MG63 (cell line): ENCODE results near the gene SOCS6. TPM values are rescaled to one million over a fixed set of nuclear protein-coding genes. Genes with fewer than 3 reads are reported as not detected.
"Not testable (repeated sequence)": the region's sequence is repeated elsewhere in the genome, so short reads cannot be mapped to it uniquely, and the experiment has no call there.

Source experiments
- DNase-seq: peaks from one replicate; pipeline ENCODE4 v3.0.0-alpha.2; 2020
- H3K27me3 ChIP-seq: fragments of 250-450 bp; sonication (Bioruptor Pico); 2 replicates; pipeline ENCODE4 v1.5.1; 2020; ENCODE audit warnings: mild to moderate bottlenecking, moderate library complexity
- H3K36me3 ChIP-seq: fragments of 250-450 bp; sonication (Bioruptor Pico); 2 replicates; pipeline ENCODE4 v1.5.1; 2020; ENCODE audit warnings: mild to moderate bottlenecking, moderate library complexity
- H3K4me3 ChIP-seq: fragments of 250-450 bp; sonication (Bioruptor Pico); 2 replicates; pipeline ENCODE4 v1.5.1; 2020; ENCODE audit warnings: mild to moderate bottlenecking, moderate library complexity
- H3K9me3 ChIP-seq: fragments of 250-450 bp; sonication (Bioruptor Pico); 2 replicates; pipeline ENCODE4 v1.5.1; 2020; ENCODE audit warnings: mild to moderate bottlenecking, moderate library complexity
- total RNA-seq: library from RNA; depleted of rRNA; stranded (reverse); fragments of >200 nt; shearing (Covaris generic); gene quantifications from 2 replicates; pipeline ENCODE4 v1.2.3, GENCODE V29; 2014; ENCODE audit warnings: low replicate concordance

The SOCS6 gene
- total RNA-seq, 1 experiment from 2014 or later, result 11.1 TPM

DNA sequence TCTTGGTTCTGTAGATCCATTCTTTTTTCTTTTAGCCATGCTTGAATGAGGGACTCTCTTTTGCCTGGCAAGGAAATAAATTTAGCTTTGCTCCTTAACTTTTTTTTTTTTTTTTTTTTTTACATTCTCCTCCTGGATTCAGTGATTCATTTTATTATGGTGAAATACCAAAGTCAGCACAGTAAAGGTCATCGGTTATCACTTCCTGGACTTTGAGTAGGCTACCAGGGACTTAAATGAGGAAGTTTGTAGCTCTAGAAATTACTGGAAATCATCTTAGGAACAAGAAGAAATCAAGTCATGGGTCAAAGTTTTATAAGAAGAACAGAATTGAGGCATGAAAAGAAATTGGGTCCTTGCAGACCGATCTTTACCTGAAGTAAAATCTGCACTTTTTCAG is 75.0 kb downstream of the SOCS6 start:
- Histone ChIP-seq H3K36me3 (no peaks in the 10 kb centered on the region), H3K4me3 (no peak overlapping the region), H3K9me3 (no peaks in the 10 kb centered on the region), H3K27me3 (no peaks in the 10 kb centered on the region)
- DNase-seq, result no peak

DNA sequence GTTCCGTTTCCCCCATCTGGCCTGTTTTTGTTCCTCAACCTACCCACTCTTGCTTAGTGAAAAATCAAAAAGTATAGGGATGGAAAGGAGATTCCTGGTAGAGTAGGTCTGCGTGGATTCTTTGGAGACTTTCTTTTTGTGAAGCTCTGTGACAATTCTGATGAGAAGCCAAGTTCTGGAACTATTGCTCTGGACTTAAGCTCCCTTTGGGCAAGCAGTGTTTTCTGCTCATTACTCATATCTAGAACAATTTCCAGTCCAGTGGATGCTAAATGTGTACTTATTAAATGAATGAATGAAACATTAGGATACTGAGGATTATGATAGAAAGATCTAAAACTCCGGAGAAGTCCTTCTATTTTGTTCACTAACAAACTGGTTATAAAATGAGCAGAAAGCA is 76.5 kb downstream of the SOCS6 start:
- H3K4me3 ChIP-seq, result no peak overlapping the region
- H3K36me3 ChIP-seq, result no peaks in the 10 kb centered on the region
- H3K9me3 ChIP-seq, result no peaks in the 10 kb centered on the region
- no peak for DNase-seq
- H3K27me3 ChIP-seq, result no peaks in the 10 kb centered on the region

- no peaks in the 10 kb centered on the region for H3K36me3 ChIP-seq
- H3K4me3 ChIP-seq, result no peak overlapping the region
- no peak for DNase-seq
- H3K9me3 ChIP-seq, result no peaks in the 10 kb centered on the region
- no peaks in the 10 kb centered on the region for H3K27me3 ChIP-seq
Observed at GRCh38 chr18:70366174-70366573, 77.3 kb downstream of the SOCS6 start.

DNA sequence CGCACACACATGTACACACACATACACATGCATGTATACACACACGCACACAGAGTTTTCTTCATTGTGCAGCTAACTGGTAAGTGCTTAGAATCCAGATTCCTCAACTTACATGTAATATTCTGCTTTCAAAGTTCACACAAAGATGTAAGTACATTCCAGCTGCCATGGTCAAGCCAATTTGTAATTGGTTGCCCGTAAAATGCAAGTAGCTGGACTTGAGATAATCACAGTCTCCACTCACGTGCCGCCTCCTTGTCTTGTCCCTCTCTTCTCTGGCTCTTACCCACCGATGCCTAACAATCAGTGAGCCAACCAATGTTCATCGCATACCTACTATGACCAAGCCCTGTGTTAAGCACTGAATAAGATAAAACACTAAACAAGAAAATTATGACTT is 77.8 kb downstream of the SOCS6 start:
- Histone ChIP-seq H3K27me3 (no peaks in the 10 kb centered on the region), H3K36me3 (no peaks in the 10 kb centered on the region), H3K9me3 (no peaks in the 10 kb centered on the region), H3K4me3 (no peak overlapping the region)
- no peak for DNase-seq

- H3K27me3 ChIP-seq, H3K4me3 ChIP-seq, H3K36me3 ChIP-seq, H3K9me3 ChIP-seq, DNase-seq: not testable (repeated sequence)
Observed at GRCh38 chr18:70367344-70367743, 78.5 kb downstream of the SOCS6 start.

- DNase-seq, result no peak
- H3K4me3 ChIP-seq, result no peak overlapping the region
- no peaks in the 10 kb centered on the region for H3K36me3 ChIP-seq
- H3K27me3 ChIP-seq, result no peaks in the 10 kb centered on the region
- no peaks in the 10 kb centered on the region for H3K9me3 ChIP-seq
Observed at GRCh38 chr18:70368903-70369302, 80.1 kb downstream of the SOCS6 start.

GRCh38 chr18:70370762-70371733 is 82.2 kb downstream of the SOCS6 start:
- Histone ChIP-seq H3K9me3 (no peaks in the 10 kb centered on the region), H3K27me3 (no peaks in the 10 kb centered on the region), H3K4me3 (no peak overlapping the region), H3K36me3 (no peaks in the 10 kb centered on the region)
- no peak for DNase-seq

DNA sequence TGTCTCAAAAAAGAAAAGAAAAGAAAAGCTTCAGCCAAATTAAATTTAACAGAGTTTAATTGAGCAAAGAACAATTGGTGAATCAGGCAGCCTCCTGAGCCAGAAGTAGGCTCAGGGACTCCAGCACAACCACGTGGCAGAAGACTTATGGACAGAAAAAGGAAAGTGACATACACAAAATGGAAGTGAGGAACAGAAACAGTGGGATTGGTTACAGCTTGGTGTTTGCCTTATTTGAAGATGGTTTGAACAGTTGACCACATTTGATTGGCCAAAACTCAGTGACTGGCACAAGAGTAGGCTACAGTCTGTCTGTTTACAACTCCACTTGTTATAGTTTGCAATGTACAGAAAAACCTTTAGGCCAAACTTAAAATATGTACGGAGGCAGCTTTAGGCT is 83.1 kb downstream of the SOCS6 start:
- no peaks in the 10 kb centered on the region for H3K36me3 ChIP-seq
- H3K4me3 ChIP-seq, result no peak overlapping the region
- no peaks in the 10 kb centered on the region for H3K9me3 ChIP-seq
- no peak for DNase-seq
- H3K27me3 ChIP-seq, result no peaks in the 10 kb centered on the region

DNA sequence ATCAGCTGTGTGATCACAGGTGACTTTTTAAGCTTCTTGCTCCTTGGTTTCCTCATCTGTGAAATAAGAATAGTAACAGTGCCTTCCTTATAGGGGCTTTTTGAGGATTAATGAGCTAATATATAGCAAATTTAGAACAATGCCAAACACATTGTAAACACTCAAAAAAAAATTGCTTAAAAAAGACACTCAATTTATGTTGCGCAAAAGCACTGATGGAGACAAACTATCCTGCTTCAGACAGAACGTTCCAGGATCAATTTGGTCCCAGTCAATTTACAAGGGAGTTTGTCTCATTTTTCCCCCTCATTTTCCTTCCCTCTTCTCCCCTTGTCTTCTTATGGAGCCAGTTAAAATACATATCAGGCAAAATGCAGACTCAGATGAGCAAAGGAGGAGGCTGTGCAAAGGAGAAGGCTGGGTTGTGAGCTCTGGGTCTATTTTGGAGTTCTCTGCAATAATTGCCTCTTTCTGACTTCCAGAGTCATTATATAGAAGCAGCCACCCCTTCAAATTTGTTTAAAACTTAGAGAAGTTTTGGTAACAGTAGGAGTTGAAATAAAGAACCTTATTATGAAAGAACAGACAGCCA is 83.7 kb downstream of the SOCS6 start:
- no peak for DNase-seq
- no peak overlapping the region for H3K4me3 ChIP-seq
- no peaks in the 10 kb centered on the region for H3K36me3 ChIP-seq
- no peaks in the 10 kb centered on the region for H3K9me3 ChIP-seq
- no peaks in the 10 kb centered on the region for H3K27me3 ChIP-seq

DNA sequence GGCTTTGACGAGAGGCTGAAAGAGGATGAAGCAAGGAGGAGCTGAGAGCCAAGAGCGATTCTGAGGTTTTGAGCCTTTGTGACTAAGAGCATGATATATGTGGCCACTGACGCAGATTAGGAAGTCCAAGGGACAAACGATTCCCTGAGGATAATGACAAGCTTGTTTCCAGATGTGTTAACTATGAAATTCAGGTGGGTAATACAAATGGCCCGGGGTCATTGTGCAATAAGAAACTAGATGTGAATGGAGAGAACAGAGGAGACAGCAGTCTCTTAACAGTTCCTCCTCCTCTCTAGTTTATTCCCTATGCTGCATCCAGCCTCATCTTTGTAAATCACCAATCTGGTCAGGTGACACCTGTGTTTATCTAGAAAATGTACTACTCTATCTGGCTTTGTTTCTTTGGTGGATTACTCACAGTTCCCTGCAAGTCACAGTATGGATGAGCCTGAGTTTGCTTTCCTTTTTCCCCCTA is 84.2 kb downstream of the SOCS6 start:
- no peak for DNase-seq
- H3K36me3 ChIP-seq, result no peaks in the 10 kb centered on the region
- H3K27me3 ChIP-seq, result no peaks in the 10 kb centered on the region
- H3K4me3 ChIP-seq, result no peak overlapping the region
- no peaks in the 10 kb centered on the region for H3K9me3 ChIP-seq

GRCh38 chr18:70374154-70374553 is 85.3 kb downstream of the SOCS6 start:
- Histone ChIP-seq H3K9me3 (no peaks in the 10 kb centered on the region), H3K36me3 (no peaks in the 10 kb centered on the region), H3K4me3 (no peak overlapping the region), H3K27me3 (no peaks in the 10 kb centered on the region)
- DNase-seq, result no peak

GRCh38 chr18:70376137-70376913 is 87.5 kb downstream of the SOCS6 start:
- Histone ChIP-seq H3K9me3 (no peaks in the 10 kb centered on the region), H3K27me3 (no peaks in the 10 kb centered on the region), H3K4me3 (no peak overlapping the region), H3K36me3 (no peaks in the 10 kb centered on the region)
- no peak for DNase-seq

GRCh38 chr18:70376914-70377258 is 88.0 kb downstream of the SOCS6 start:
- H3K9me3 ChIP-seq, result no peaks in the 10 kb centered on the region
- H3K4me3 ChIP-seq, result no peak overlapping the region
- no peak for DNase-seq
- H3K27me3 ChIP-seq, result no peaks in the 10 kb centered on the region
- no peaks in the 10 kb centered on the region for H3K36me3 ChIP-seq

DNA sequence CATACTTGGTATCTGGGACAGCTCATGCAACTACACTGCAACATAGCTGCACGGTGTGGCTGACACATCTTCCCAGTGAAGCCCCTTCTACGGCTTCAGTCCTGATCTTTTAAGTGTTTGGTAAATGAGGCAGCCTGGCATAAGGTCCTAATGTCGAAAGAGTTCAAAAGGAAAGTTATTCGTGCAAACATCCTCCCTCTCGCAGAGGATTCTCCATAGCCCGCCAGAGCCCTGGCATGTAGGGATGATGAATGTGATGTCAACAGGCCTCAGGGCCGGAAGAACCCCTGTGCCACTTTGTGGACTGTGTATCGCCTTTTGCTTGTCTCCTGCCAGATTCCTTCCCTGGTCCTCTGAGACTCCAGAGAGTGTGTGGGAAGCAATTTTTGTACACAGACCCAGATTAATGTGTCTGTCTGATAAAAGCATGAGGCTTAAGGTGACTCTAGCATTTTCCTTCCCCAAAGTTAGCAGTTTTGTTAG is 88.5 kb downstream of the SOCS6 start:
- no peak for DNase-seq
- Histone ChIP-seq H3K9me3 (no peaks in the 10 kb centered on the region), H3K4me3 (no peak overlapping the region), H3K36me3 (no peaks in the 10 kb centered on the region), H3K27me3 (no peaks in the 10 kb centered on the region)

GRCh38 chr18:70377857-70378701 is 89.2 kb downstream of the SOCS6 start:
- DNase-seq, result no peak
- Histone ChIP-seq H3K4me3 (no peak overlapping the region), H3K9me3 (no peaks in the 10 kb centered on the region), H3K36me3 (no peaks in the 10 kb centered on the region), H3K27me3 (no peaks in the 10 kb centered on the region)
